OCI-LY7 (cell line): Measurements from ENCODE around the gene ANKRD16. TPM values are rescaled to one million over a fixed set of nuclear protein-coding genes. Genes with fewer than 3 reads are reported as not detected.

Experiments
- BruUV-seq: library from RNA; stranded (reverse); fragments of 400-500 nt; replicated peaks from 2 replicates; lab custom pipeline; 2021; lab: Mats Ljungman, UMichigan
- CTCF ChIA-PET: fragments of 300-600 bp; sonication (Branson Sonifier 250); formaldehyde crosslinking; loops from one replicate; lab custom pipeline; 2022; ENCODE audit warnings: antibody characterized with exemption; ENCODE audit not compliant: unreplicated experiment; lab: Charles Lee
- POLR2A ChIA-PET: fragments of 300-600 bp; sonication (Branson Sonifier 250); formaldehyde crosslinking; loops from one replicate; lab custom pipeline; 2022; ENCODE audit warnings: antibody characterized with exemption; lab: Charles Lee
- DNase-seq: peaks from one replicate; pipeline ENCODE4 v3.0.0-alpha.2; 2015; ENCODE audit warnings: low spot score
- H2AFZ ChIP-seq: fragments of 200-600 bp; sonication (generic), shearing (Covaris generic); 2 replicates; pipeline ENCODE4 v1.6.1; 2014; ENCODE audit warnings: mild to moderate bottlenecking, antibody characterized with exemption, low read length, moderate library complexity
- H3K27ac ChIP-seq: fragments of 200-600 bp; sonication (generic); 2 replicates; pipeline ENCODE4 v1.5.1; 2014; ENCODE audit warnings: mixed run types, low read depth, mild to moderate bottlenecking, moderate library complexity, low read length, inconsistent platforms; ENCODE audit not compliant: poor library complexity, severe bottlenecking
- H3K36me3 ChIP-seq: fragments of 200-600 bp; sonication (generic); 2 replicates; pipeline ENCODE4 v1.6.1; 2014; ENCODE audit warnings: mild to moderate bottlenecking, antibody characterized with exemption, low read length, moderate library complexity, mixed read lengths; ENCODE audit not compliant: insufficient read depth
- H3K4me1 ChIP-seq: fragments of 200-600 bp; sonication (generic); 2 replicates; pipeline ENCODE4 v1.5.1; 2014; ENCODE audit warnings: mild to moderate bottlenecking, low read length; ENCODE audit not compliant: insufficient read depth, poor library complexity, severe bottlenecking
- H3K4me2 ChIP-seq: fragments of 200-600 bp; sonication (generic); 2 replicates; pipeline ENCODE4 v1.6.1; 2014; ENCODE audit warnings: mild to moderate bottlenecking, low read length
- H3K4me3 ChIP-seq: fragments of 200-600 bp; sonication (generic); 2 replicates; pipeline ENCODE4 v1.5.1; 2014; ENCODE audit warnings: mild to moderate bottlenecking, low read depth, low read length; ENCODE audit not compliant: poor library complexity, severe bottlenecking
- H3K79me2 ChIP-seq: fragments of 200-600 bp; sonication (generic); 2 replicates; pipeline ENCODE4 v1.6.1; 2016; ENCODE audit warnings: low read depth, mild to moderate bottlenecking, low read length, moderate library complexity, mixed read lengths; ENCODE audit not compliant: insufficient read depth
- H3K9me2 ChIP-seq: fragments of 200-600 bp; sonication (generic); 2 replicates; pipeline ENCODE4 v1.6.1; 2016; ENCODE audit warnings: mild to moderate bottlenecking, low read length, mixed read lengths; ENCODE audit not compliant: insufficient read depth
- H3K9me3 ChIP-seq: fragments of 200-600 bp; sonication (generic); 2 replicates; pipeline ENCODE4 v1.6.1; 2014; ENCODE audit warnings: mild to moderate bottlenecking, mixed run types, low read length, mixed read lengths
- H4K20me1 ChIP-seq: fragments of 200-600 bp; sonication (generic); 2 replicates; pipeline ENCODE4 v1.6.1; 2014; ENCODE audit warnings: mild to moderate bottlenecking, antibody characterized with exemption, low read length, moderate library complexity, mixed read lengths; ENCODE audit not compliant: insufficient read depth
- CTCF ChIP-seq: fragments of 200-600 bp; sonication (generic); conservative IDR thresholded peaks from 2 replicates; pipeline ENCODE4 v1.5.1; 2014; ENCODE audit warnings: mild to moderate bottlenecking, antibody characterized with exemption, low read length, moderate library complexity, mixed read lengths
- EZH2phosphoT487 ChIP-seq: fragments of 200-600 bp; sonication (generic); IDR thresholded peaks from 2 replicates; pipeline ENCODE4 v1.6.1; 2018; ENCODE audit warnings: low read depth, borderline replicate concordance, mild to moderate bottlenecking, mixed run types, antibody characterized with exemption, low read length, moderate library complexity, mixed read lengths
- intact Hi-C: fragments of 100-400 bp; cut with micrococcal nuclease; formaldehyde crosslinking; loops from one replicate; pipeline ENCODE4 v1.10.0; 2022; ENCODE audit not compliant: unreplicated experiment
- total RNA-seq, 2 experiments: library from RNA; depleted of rRNA in 1 of 2; stranded (reverse); fragments of >200 nt in 1 of 2; shearing (Covaris generic) in 1 of 2; gene quantifications; 2 replicates each; pipeline ENCODE4 v1.2.3, GENCODE V29; 2014 to 2022

The ANKRD16 gene
- total RNA-seq, 2 experiments from 2014 or later = 7.9 to 12.0 TPM

GRCh38 chr10:5933909-5934546 is 44.3 kb upstream of the ANKRD16 start:
- H4K20me1 ChIP-seq = no peaks in the 10 kb centered on the region
- intact Hi-C loops = no loop called here
- H2AFZ ChIP-seq = no peak overlapping the region
- H3K27ac ChIP-seq = no peak overlapping the region
- POLR2A ChIA-PET = interaction anchor here (0.6 to 0.8 kb wide), 4 partner anchors 384 to 660 kb away, joined by 3 to 4 read pairs (median 3); no protein-coding TSS in a partner anchor
- H3K79me2 ChIP-seq = no peaks in the 10 kb centered on the region
- H3K9me2 ChIP-seq = no peaks in the 10 kb centered on the region
- no peaks in the 10 kb centered on the region for H3K4me1 ChIP-seq
- CTCF ChIA-PET = no interaction called here
- no peak for TF ChIP-seq EZH2phosphoT487
- no peak for TF ChIP-seq CTCF
- H3K4me3 ChIP-seq = no peak overlapping the region
- H3K36me3 ChIP-seq = peaks cover 71% of the 10 kb centered on the region
- BruUV-seq = no TSS peak
- DNase-seq = no peak
- H3K4me2 ChIP-seq = no peak overlapping the region
- no peaks in the 10 kb centered on the region for H3K9me3 ChIP-seq

DNA sequence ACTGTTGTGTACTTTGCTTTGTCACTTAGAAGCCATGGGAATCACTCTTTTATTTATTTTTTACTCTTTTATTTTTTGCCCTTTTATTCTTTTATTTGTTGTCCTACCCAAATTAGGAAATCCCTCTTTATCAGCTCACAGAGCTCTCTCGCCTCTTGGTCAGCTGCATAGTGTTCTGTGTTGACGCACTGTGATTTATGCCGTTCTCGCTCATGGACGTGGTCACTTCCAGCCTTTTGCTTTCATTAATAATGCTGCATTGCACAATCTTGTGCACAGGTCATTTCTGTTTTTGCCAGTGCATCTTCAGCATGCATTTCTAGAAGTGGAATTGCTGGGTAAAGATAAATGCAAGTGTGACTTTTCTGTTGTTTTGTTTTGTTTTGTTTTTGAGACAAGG is 42.7 kb upstream of the ANKRD16 start:
- intact Hi-C loops = no loop called here
- no peak overlapping the region for H3K4me3 ChIP-seq
- TF ChIP-seq EZH2phosphoT487 = no peak
- TF ChIP-seq CTCF = no peak
- POLR2A ChIA-PET = no interaction called here
- no peaks in the 10 kb centered on the region for H3K9me3 ChIP-seq
- DNase-seq = no peak
- BruUV-seq = no TSS peak
- no peak overlapping the region for H3K27ac ChIP-seq
- no peak overlapping the region for H3K4me2 ChIP-seq
- no peak overlapping the region for H2AFZ ChIP-seq
- no peaks in the 10 kb centered on the region for H3K9me2 ChIP-seq
- CTCF ChIA-PET = no interaction called here
- peaks cover 73% of the 10 kb centered on the region for H3K36me3 ChIP-seq
- no peaks in the 10 kb centered on the region for H4K20me1 ChIP-seq
- no peaks in the 10 kb centered on the region for H3K4me1 ChIP-seq
- no peaks in the 10 kb centered on the region for H3K79me2 ChIP-seq

DNA sequence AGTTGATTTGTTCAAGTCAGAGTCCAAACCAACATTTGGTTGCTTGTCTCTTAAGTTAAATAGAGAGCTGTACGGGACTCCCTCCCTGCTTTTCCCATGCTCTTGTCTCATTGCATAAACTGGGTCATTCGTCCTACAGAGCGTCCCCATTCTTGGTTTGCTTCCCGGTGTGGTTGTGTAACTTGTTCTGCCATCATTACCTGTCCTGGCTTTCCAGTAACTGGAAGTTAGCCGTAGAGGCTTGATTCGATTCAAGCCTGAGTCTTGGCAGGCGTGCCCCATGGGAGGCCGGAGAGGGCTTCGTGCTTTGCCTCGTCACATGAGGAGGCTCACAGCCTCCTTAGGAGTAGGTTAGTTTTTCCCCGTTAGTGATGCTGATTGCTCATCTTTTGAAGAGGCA is 40.6 kb upstream of the ANKRD16 start:
- H3K79me2 ChIP-seq = no peaks in the 10 kb centered on the region
- H2AFZ ChIP-seq = no peak overlapping the region
- no peaks in the 10 kb centered on the region for H3K9me2 ChIP-seq
- TF ChIP-seq EZH2phosphoT487 (no peak), CTCF (no peak)
- H3K9me3 ChIP-seq = no peaks in the 10 kb centered on the region
- H3K36me3 ChIP-seq = peaks cover 79% of the 10 kb centered on the region
- ChIA-PET CTCF (no interaction called here), POLR2A (interaction anchor here (0.7 to 1.2 kb wide), 2 partner anchors 12 to 27 kb away, joined by 3 to 4 read pairs; no protein-coding TSS in a partner anchor)
- H3K4me3 ChIP-seq = no peak overlapping the region
- no peak overlapping the region for H3K4me2 ChIP-seq
- H3K27ac ChIP-seq = no peak overlapping the region
- DNase-seq = no peak
- H4K20me1 ChIP-seq = no peaks in the 10 kb centered on the region
- no TSS peak for BruUV-seq
- no peaks in the 10 kb centered on the region for H3K4me1 ChIP-seq
- intact Hi-C loops = no loop called here
